ENCODE data around the gene SLC16A13. TPM values are rescaled to one million over a fixed set of nuclear protein-coding genes. Genes with fewer than 3 reads are reported as not detected.

Gene SLC16A13, protein sequence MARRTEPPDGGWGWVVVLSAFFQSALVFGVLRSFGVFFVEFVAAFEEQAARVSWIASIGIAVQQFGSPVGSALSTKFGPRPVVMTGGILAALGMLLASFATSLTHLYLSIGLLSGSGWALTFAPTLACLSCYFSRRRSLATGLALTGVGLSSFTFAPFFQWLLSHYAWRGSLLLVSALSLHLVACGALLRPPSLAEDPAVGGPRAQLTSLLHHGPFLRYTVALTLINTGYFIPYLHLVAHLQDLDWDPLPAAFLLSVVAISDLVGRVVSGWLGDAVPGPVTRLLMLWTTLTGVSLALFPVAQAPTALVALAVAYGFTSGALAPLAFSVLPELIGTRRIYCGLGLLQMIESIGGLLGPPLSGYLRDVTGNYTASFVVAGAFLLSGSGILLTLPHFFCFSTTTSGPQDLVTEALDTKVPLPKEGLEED
- total RNA-seq (21.7 and 21.9 TPM in 2 replicates), polyA plus RNA-seq (4.8 and 7.4 TPM in 2 replicates), polyA minus RNA-seq (2.7 and 3.0 TPM in 2 replicates)
- total RNA-seq (2013), result 3.0 TPM

- H2AFZ ChIP-seq (ENCODE audit: insufficient read depth, low read depth, low read length, poor library complexity, severe bottlenecking), result peak within 1 kb of the TSS; percentile 86
- Mint-ChIP-seq H3K9me3 (ENCODE audit: insufficient read depth) (no peaks in the 10 kb centered on the region), H3K27ac (peak within 1 kb of the TSS; percentile 98), H3K27me3 (no peaks in the 10 kb centered on the region), H3K4me1 (peaks cover 42% of the 10 kb centered on the region), H3K4me3 (peak within 1 kb of the TSS; percentile 94)
- DNase-seq, result peak; percentile 99
- H3K9me3 ChIP-seq (ENCODE audit: control extremely low read depth in 1 of 3, control insufficient read depth in 2 of 3, insufficient read depth in 1 of 3, low read length in 2 of 3), result no peaks in the 10 kb centered on the region
- peak; percentile 94 for ATAC-seq (ENCODE audit: low read depth)
- H3K4me1 ChIP-seq (ENCODE audit: control insufficient read depth in 2 of 2, insufficient read depth in 2 of 2, low read length in 2 of 2), result peaks cover 18 to 38% of the 10 kb centered on the region in 2 donors
- H3K79me2 ChIP-seq (ENCODE audit: control insufficient read depth, insufficient read depth, low read length), result peaks cover 38% of the 10 kb centered on the region
- peak within 1 kb of the TSS; percentile 58 to 97 (median 88) for H3K4me3 ChIP-seq (ENCODE audit: control extremely low read depth in 1 of 5, extremely low read depth in 1 of 5, insufficient read depth in 1 of 5, low read depth in 2 of 5, low read length in 4 of 5)
- peak within 1 kb of the TSS; percentile 98 for H3K4me2 ChIP-seq (replicated peaks; ENCODE audit: low read depth, low read length, poor library complexity, severe bottlenecking)
- H3K9ac ChIP-seq (ENCODE audit: low read length), result peak within 1 kb of the TSS; percentile 99
- H3K36me3 ChIP-seq (replicated peaks in 1 of 2; ENCODE audit: control extremely low read depth in 1 of 2, control insufficient read depth in 1 of 2, extremely low read depth in 1 of 2, insufficient read depth in 2 of 2, low read length in 1 of 2), result no peaks in the 10 kb centered on the region
- no peaks in the 10 kb centered on the region for H4K20me1 ChIP-seq (ENCODE audit: control insufficient read depth, insufficient read depth, low read length, poor library complexity, severe bottlenecking)
- POLR2A ChIA-PET, result interaction anchor here (0.6 to 1.7 kb wide), 17 partner anchors 8 to 1726 kb away, joined by 3 to 26 read pairs (median 4); partner anchors contain the start of genes NEURL4, RNASEK and SLC16A11
- WGBS (ENCODE audit: insufficient coverage), result under 1% methylated on average over 47 of the region's 52 CpGs
- intact Hi-C loops (cut with micrococcal nuclease), result loop anchor here (1.0 to 5.0 kb wide), 5 partner anchors 8 to 402 kb away; partner anchors contain the start of genes BCL6B, EIF5A, FGF11 and TMEM102
- CTCF ChIA-PET, result interaction anchor here (0.6 to 1.7 kb wide), 14 partner anchors 10 to 192 kb away, joined by 3 to 21 read pairs (median 4); partner anchors contain the start of genes ACADVL, BCL6B and DLG4
- no peaks in the 10 kb centered on the region for H3K27me3 ChIP-seq (replicated peaks in 1 of 4; ENCODE audit: control extremely low read depth in 1 of 4, control insufficient read depth in 3 of 4, insufficient read depth in 4 of 4, low read length in 3 of 4)
- H3K27ac ChIP-seq (ENCODE audit: low read length in 2 of 2), result peak within 1 kb of the TSS; percentile 86 to 100
- no peak for TF ChIP-seq EZH2 (IDR thresholded peaks at IDR 0.05; ENCODE audit: borderline replicate concordance, insufficient read depth, low read depth, low read length, poor library complexity, severe bottlenecking)
- TF ChIP-seq, protein P1, sequence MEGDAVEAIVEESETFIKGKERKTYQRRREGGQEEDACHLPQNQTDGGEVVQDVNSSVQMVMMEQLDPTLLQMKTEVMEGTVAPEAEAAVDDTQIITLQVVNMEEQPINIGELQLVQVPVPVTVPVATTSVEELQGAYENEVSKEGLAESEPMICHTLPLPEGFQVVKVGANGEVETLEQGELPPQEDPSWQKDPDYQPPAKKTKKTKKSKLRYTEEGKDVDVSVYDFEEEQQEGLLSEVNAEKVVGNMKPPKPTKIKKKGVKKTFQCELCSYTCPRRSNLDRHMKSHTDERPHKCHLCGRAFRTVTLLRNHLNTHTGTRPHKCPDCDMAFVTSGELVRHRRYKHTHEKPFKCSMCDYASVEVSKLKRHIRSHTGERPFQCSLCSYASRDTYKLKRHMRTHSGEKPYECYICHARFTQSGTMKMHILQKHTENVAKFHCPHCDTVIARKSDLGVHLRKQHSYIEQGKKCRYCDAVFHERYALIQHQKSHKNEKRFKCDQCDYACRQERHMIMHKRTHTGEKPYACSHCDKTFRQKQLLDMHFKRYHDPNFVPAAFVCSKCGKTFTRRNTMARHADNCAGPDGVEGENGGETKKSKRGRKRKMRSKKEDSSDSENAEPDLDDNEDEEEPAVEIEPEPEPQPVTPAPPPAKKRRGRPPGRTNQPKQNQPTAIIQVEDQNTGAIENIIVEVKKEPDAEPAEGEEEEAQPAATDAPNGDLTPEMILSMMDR (IDR thresholded peaks at IDR 0.05), result no peak
These were observed at the start of gene SLC16A13 for GRCh38 chr17:7035591-7036368. Gene SLC16A13 (plus strand): TSS chr17:7036015. CDS start chr17:7036383, 368 bp downstream.

Measured in B cell (primary cell).